HepG2 (cell line): Measurements from ENCODE around the gene LSM3. TPM values are rescaled to one million over a fixed set of nuclear protein-coding genes. Genes with fewer than 3 reads are reported as not detected.

Experiments
- ATAC-seq: fragments of 200-7000 bp; cut with Tn5 transposase; 3 replicates; pipeline ENCODE4 v1.9.1; 2020; ENCODE audit warnings: mild to moderate bottlenecking, moderate library complexity
- BruUV-seq: library from RNA; stranded (reverse); fragments of 400-500 nt; replicated peaks from 2 replicates; lab custom pipeline; 2021; lab: Mats Ljungman, UMichigan
- CTCF ChIA-PET: fragments of 300-600 bp; formaldehyde crosslinking; extraction: SDS; loops from one replicate; lab custom pipeline; 2021; ENCODE audit warnings: low total read pairs, inconsistent platforms, low intra/inter-chr PET ratio; lab: Yijun Ruan, JAX
- POLR2A ChIA-PET: fragments of 350-600 bp; sonication (Branson Sonifier 250); formaldehyde crosslinking; loops from one replicate; lab custom pipeline; 2020; ENCODE audit warnings: antibody characterized with exemption, inconsistent platforms; lab: Yijun Ruan, JAX
- DNase-seq: peaks from one replicate; pipeline ENCODE4 v3.0.0-alpha.2; 2015; ENCODE audit warnings: low spot score
- FAIRE-seq: peaks from 3 replicates; lab custom pipeline; 2011; peaks lifted over from hg19 to GRCh38; lab: Jason Lieb, UNC
- H2AFZ ChIP-seq: one replicate; pipeline ENCODE4 v1.6.1; 2011; ENCODE audit warnings: low read length, inconsistent platforms
- H3K27ac ChIP-seq: fragments of 300-600 bp; 3 replicates; pipeline ENCODE4 v1.8.0; 2011; ENCODE audit warnings: mixed run types, mild to moderate bottlenecking, mixed read lengths, low read length, inconsistent platforms; ENCODE audit not compliant: insufficient read depth; ENCODE audit errors: extremely low read length
- H3K27me3 ChIP-seq, 2 experiments: fragments of 200-600 bp in 1 of 2; 2 replicates in 1 of 2; 3 replicates in 1 of 2; pipeline versions ENCODE4 v1.6.0 to v1.8.0; 2011; ENCODE audit warnings: low read length in 2 of 2, mild to moderate bottlenecking in 2 of 2, moderate library complexity in 2 of 2, inconsistent platforms in 1 of 2; ENCODE audit not compliant: insufficient read depth in 2 of 2, control insufficient read depth in 1 of 2
- H3K36me3 ChIP-seq, 2 experiments: fragments of 200-600 bp in 1 of 2; replicated peaks in 1 of 2; 2 replicates in 1 of 2; 3 replicates in 1 of 2; pipeline versions ENCODE4 v1.5.1 to v1.8.0; 2011; ENCODE audit warnings: low read length in 2 of 2, inconsistent platforms in 1 of 2; ENCODE audit not compliant: insufficient read depth in 2 of 2, control insufficient read depth in 1 of 2
- H3K4me1 ChIP-seq: 2 replicates; pipeline ENCODE4 v1.5.1; 2012; ENCODE audit warnings: low read length, inconsistent platforms; ENCODE audit not compliant: insufficient read depth
- H3K4me2 ChIP-seq: 2 replicates; pipeline ENCODE4 v1.6.0; 2011; ENCODE audit warnings: low read depth, low read length, inconsistent platforms
- H3K4me3 ChIP-seq, 3 experiments: fragments of 200-600 bp in 1 of 3; sonication (generic), shearing (Covaris generic) in 1 of 3; replicated peaks in 1 of 3; 2 replicates each; pipeline ENCODE4 v1.5.1; 2011 to 2016; ENCODE audit warnings: low read length in 3 of 3, inconsistent platforms in 2 of 3, low read depth in 2 of 3, mild to moderate bottlenecking in 2 of 3, control low read depth in 1 of 3, mixed read lengths in 1 of 3; ENCODE audit not compliant: insufficient read depth in 1 of 3
- H3K79me2 ChIP-seq: one replicate; pipeline ENCODE4 v1.6.1; 2011; ENCODE audit warnings: low read length, inconsistent platforms; ENCODE audit not compliant: insufficient read depth
- H3K9ac ChIP-seq: 2 replicates; pipeline ENCODE4 v1.6.0; 2011; ENCODE audit warnings: mild to moderate bottlenecking, low read depth, low read length, inconsistent platforms; ENCODE audit not compliant: insufficient read depth
- H3K9me3 ChIP-seq: 2 replicates; pipeline ENCODE4 v1.5.1; 2012; ENCODE audit warnings: mild to moderate bottlenecking, low read length
- H4K20me1 ChIP-seq: 2 replicates; pipeline ENCODE4 v1.6.0; 2011; ENCODE audit warnings: inconsistent platforms, mild to moderate bottlenecking, low read length, moderate library complexity; ENCODE audit not compliant: insufficient read depth
- MXD4 ChIP-seq: IDR thresholded peaks from 2 replicates; pipeline ENCODE4 v1.6.1; 2016; ENCODE audit warnings: mild to moderate bottlenecking, missing biosample characterization, missing genetic modification reagents
- NBN ChIP-seq: fragments of 450-650 bp; conservative IDR thresholded peaks from 2 replicates; pipeline ENCODE4 v1.6.1; 2017
- PRMT3 ChIP-seq: sonication (generic); formaldehyde crosslinking; IDR thresholded peaks from 2 replicates; pipeline ENCODE4 v1.8.1; 2022; ENCODE audit warnings: low read depth, mild to moderate bottlenecking, moderate library complexity, missing genetic modification reagents, borderline replicate concordance
- TOE1 ChIP-seq: sonication (generic); formaldehyde crosslinking; IDR thresholded peaks from 2 replicates; pipeline ENCODE4 v1.4.0; 2020; ENCODE audit warnings: mild to moderate bottlenecking, missing genetic modification reagents
- ZBTB8A ChIP-seq: sonication (generic); formaldehyde crosslinking; IDR thresholded peaks from 2 replicates; pipeline ENCODE4 v1.4.0; 2020; ENCODE audit warnings: mild to moderate bottlenecking, low read depth, missing genetic modification reagents, borderline replicate concordance
- ZNF30 ChIP-seq: sonication (generic); formaldehyde crosslinking; IDR thresholded peaks from 2 replicates; pipeline ENCODE4 v1.5.0; 2020; ENCODE audit warnings: mild to moderate bottlenecking, missing genetic modification reagents
- ZNF7 ChIP-seq: IDR thresholded peaks from 2 replicates; pipeline ENCODE4 v1.6.1; 2016; ENCODE audit warnings: missing biosample characterization, missing genetic modification reagents
- ZNF839 ChIP-seq: sonication (generic); formaldehyde crosslinking; IDR thresholded peaks from 2 replicates; pipeline ENCODE4 v1.4.0; 2020; ENCODE audit warnings: missing genetic modification reagents, mild to moderate bottlenecking, borderline replicate concordance
- WGBS: methylation state at CpG from one replicate; pipeline ENCODE4 v1.1.6; 2017; ENCODE audit warnings: low lambda C conversion rate; 5-methylcytosine and 5-hydroxymethylcytosine counted together
- in situ Hi-C: cut with HindIII; loops from 2 replicates; pipeline ENCODE4 v1.10.0; 2017; ENCODE audit warnings: low pct_unique_long_range_greater_than_20kb; ENCODE audit not compliant: extremely low pct_ligation_motif_present
- intact Hi-C: fragments of 100-400 bp; cut with micrococcal nuclease; formaldehyde crosslinking; loops from one replicate; pipeline ENCODE4 v1.10.0; 2022; ENCODE audit not compliant: unreplicated experiment
- polyA plus RNA-seq, 8 experiments: library from polyadenylated mRNA; depleted of rRNA in 3 of 8; stranded (reverse) in 7 of 8; unstranded in 1 of 8; fragments of >200 nt; fragmentation: Illumina TruSeq in 4 of 8; extraction: Trizol in 4 of 8; gene quantifications; 2 replicates each; pipeline versions ENCODE4 v1.2.1 to v1.2.3, GENCODE V29; 2011 to 2016; ENCODE audit warnings: low read depth in 4 of 8, missing spikeins in 1 of 8, mixed read lengths in 1 of 8; ENCODE audit not compliant: insufficient read depth in 1 of 8
- total RNA-seq, 5 experiments: library from RNA; depleted of rRNA; stranded (reverse); fragments of >200 nt; fragmentation: Illumina TruSeq; extraction: Trizol; gene quantifications; 2 replicates each; pipeline ENCODE4 v1.2.3, GENCODE V29; 2016; ENCODE audit warnings: low read depth in 1 of 5
- TF ChIP-seq, protein P1 (sequence below): IDR thresholded peaks from 2 replicates; pipeline ENCODE4 v1.6.1; 2016; ENCODE audit warnings: missing compliant biosample characterization, missing genetic modification reagents, borderline replicate concordance
- TF ChIP-seq, protein P2 (sequence below): sonication (generic); formaldehyde crosslinking; IDR thresholded peaks from 2 replicates; pipeline ENCODE4 v1.5.0; 2020; ENCODE audit warnings: missing genetic modification reagents
- TF ChIP-seq, protein P3 (sequence below): sonication (generic); formaldehyde crosslinking; IDR thresholded peaks from 2 replicates; pipeline ENCODE4 v1.8.0; 2022; ENCODE audit warnings: missing genetic modification reagents, mild to moderate bottlenecking, inconsistent platforms, borderline replicate concordance

LSM3 gene
- total and polyA plus RNA-seq, 2 of the 13 experiments (the other 11 are each of a cell fraction or from before 2014, with no cell fraction given), result 5.1 to 19.4 TPM

DNA sequence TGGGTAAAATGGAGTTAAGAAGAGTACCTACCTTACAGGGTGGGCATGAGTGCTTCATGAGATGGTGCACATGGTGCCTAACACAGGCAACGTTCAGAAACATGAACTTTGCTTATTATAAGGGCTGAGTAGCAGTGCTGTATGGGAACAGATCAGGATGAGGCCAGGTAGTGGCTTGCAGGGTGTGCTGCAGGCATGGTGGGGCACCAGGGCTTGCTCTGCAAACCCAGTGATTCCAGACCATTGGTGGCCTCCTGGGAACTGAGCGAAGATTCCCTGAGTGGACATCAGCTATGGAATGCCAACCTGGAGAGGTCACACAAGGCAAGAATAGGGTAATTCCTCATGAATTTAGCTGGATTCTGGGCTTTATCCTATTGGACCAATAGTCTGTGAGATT lies 37.9 kb upstream of the LSM3 start:
- TF ChIP-seq NBN (no peak), ZNF30 (CRISPR knock-in tag) (no peak), ZNF839 (no peak), ZBTB8A (no peak), ZNF7 (CRISPR knock-in tag) (no peak), PRMT3 (CRISPR knock-in tag) (no peak), MXD4 (CRISPR knock-in tag) (no peak), TOE1 (no peak)
- TF ChIP-seq, protein P1, sequence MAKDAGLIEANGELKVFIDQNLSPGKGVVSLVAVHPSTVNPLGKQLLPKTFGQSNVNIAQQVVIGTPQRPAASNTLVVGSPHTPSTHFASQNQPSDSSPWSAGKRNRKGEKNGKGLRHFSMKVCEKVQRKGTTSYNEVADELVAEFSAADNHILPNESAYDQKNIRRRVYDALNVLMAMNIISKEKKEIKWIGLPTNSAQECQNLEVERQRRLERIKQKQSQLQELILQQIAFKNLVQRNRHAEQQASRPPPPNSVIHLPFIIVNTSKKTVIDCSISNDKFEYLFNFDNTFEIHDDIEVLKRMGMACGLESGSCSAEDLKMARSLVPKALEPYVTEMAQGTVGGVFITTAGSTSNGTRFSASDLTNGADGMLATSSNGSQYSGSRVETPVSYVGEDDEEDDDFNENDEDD (CRISPR knock-in tag), result no peak
- TF ChIP-seq, protein P2, sequence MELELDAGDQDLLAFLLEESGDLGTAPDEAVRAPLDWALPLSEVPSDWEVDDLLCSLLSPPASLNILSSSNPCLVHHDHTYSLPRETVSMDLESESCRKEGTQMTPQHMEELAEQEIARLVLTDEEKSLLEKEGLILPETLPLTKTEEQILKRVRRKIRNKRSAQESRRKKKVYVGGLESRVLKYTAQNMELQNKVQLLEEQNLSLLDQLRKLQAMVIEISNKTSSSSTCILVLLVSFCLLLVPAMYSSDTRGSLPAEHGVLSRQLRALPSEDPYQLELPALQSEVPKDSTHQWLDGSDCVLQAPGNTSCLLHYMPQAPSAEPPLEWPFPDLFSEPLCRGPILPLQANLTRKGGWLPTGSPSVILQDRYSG (CRISPR knock-in tag), result no peak
- TF ChIP-seq, protein P3, sequence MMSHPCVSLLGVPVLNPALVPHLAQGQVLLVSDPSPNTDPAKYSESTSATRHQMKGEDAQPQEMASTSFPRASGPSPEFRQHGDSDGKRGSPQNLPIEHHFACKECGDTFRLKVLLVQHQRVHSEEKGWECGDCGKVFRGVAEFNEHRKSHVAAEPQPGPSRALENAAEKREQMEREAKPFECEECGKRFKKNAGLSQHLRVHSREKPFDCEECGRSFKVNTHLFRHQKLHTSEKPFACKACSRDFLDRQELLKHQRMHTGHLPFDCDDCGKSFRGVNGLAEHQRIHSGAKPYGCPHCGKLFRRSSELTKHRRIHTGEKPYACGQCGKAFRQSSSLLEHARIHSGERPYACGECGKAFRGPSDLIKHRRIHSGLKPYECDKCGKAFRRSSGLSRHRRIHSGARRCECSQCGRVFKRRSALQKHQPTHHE (CRISPR knock-in tag), result no peak
- ATAC-seq (no peak), FAIRE-seq (no peak), DNase-seq (no peak)
- Histone ChIP-seq H3K79me2 (no peaks in the 10 kb centered on the region), H3K27me3 (no peaks in the 10 kb centered on the region), H3K4me2 (no peak overlapping the region), H3K4me1 (peaks cover 20% of the 10 kb centered on the region), H3K9ac (no peak overlapping the region), H3K4me3 (no peak overlapping the region), H3K36me3 (peaks cover 16 to 41% of the 10 kb centered on the region in 2 experiments), H3K27ac (no peak overlapping the region), H4K20me1 (no peaks in the 10 kb centered on the region; the same call in 1 of the 2 replicates), H2AFZ (no peak overlapping the region), H3K9me3 (no peaks in the 10 kb centered on the region)
- intact Hi-C loops, result no loop called here
- BruUV-seq, result no TSS peak
- 71% methylated on average over 1 of the region's 2 CpGs for WGBS
- CTCF ChIA-PET, result no interaction called here
- in situ Hi-C loops, result no loop called here
- POLR2A ChIA-PET, result interaction anchor here (2.5 kb wide), 1 partner anchor 16 kb away, joined by 16 read pairs; the partner anchor contains the start of genes CHCHD4 and TMEM43
